HepG2 (cell line): Measurements from ENCODE around the gene HAGH. TPM values are rescaled to one million over a fixed set of nuclear protein-coding genes. Genes with fewer than 3 reads are reported as not detected.

ENCODE experiments used
- FOXK1 ChIP-seq: sonication (generic); formaldehyde crosslinking; IDR thresholded peaks from 2 replicates; pipeline ENCODE4 v1.4.0; 2020; ENCODE audit warnings: low read depth, missing genetic modification reagents, borderline replicate concordance
- HMG20B ChIP-seq: conservative IDR thresholded peaks from 2 replicates; pipeline ENCODE4 v1.6.1; 2016; ENCODE audit warnings: missing genetic modification reagents, missing compliant biosample characterization
- IKZF4 ChIP-seq: sonication (generic); formaldehyde crosslinking; IDR thresholded peaks from 2 replicates; pipeline ENCODE4 v1.5.1; 2020; ENCODE audit warnings: borderline replicate concordance, mild to moderate bottlenecking, low read depth, missing genetic modification reagents; ENCODE audit errors: not compliant biosample characterization
- MAFG ChIP-seq: sonication (generic); formaldehyde crosslinking; IDR thresholded peaks from 2 replicates; pipeline ENCODE4 v1.5.1; 2020; ENCODE audit warnings: mild to moderate bottlenecking, missing genetic modification reagents
- NFRKB ChIP-seq: fragments of 450-650 bp; IDR thresholded peaks from 2 replicates; pipeline ENCODE4 v1.6.1; 2017
- RARG ChIP-seq: sonication (generic); formaldehyde crosslinking; IDR thresholded peaks from 2 replicates; pipeline ENCODE4 v1.4.0; 2020; ENCODE audit warnings: low read depth, mild to moderate bottlenecking, missing genetic modification reagents
- RNF2 ChIP-seq: fragments of 450-650 bp; conservative IDR thresholded peaks from 2 replicates; pipeline ENCODE4 v1.6.1; 2016; ENCODE audit warnings: low read depth
- SIN3B ChIP-seq: fragments of 150-350 bp; IDR thresholded peaks from 2 replicates; pipeline ENCODE4 v1.6.1; 2014; ENCODE audit warnings: low read length
- SNAPC2 ChIP-seq: sonication (generic); formaldehyde crosslinking; IDR thresholded peaks from 2 replicates; pipeline ENCODE4 v1.8.1; 2022; ENCODE audit warnings: mild to moderate bottlenecking, missing genetic modification reagents
- TEAD2 ChIP-seq: sonication (generic); formaldehyde crosslinking; IDR thresholded peaks from 2 replicates; pipeline ENCODE4 v1.9.0; 2021; ENCODE audit warnings: missing genetic modification reagents
- TOE1 ChIP-seq: sonication (generic); formaldehyde crosslinking; IDR thresholded peaks from 2 replicates; pipeline ENCODE4 v1.4.0; 2020; ENCODE audit warnings: mild to moderate bottlenecking, missing genetic modification reagents
- ZNF230 ChIP-seq: sonication (generic); formaldehyde crosslinking; IDR thresholded peaks from 2 replicates; pipeline ENCODE4 v1.4.0; 2020; ENCODE audit warnings: mild to moderate bottlenecking, missing genetic modification reagents
- ZNF274 ChIP-seq: sonication (generic); formaldehyde crosslinking; IDR thresholded peaks from 2 replicates; pipeline ENCODE4 v1.5.1; 2020; ENCODE audit warnings: mild to moderate bottlenecking, missing genetic modification reagents
- ZNF441 ChIP-seq: sonication (generic); formaldehyde crosslinking; IDR thresholded peaks from 2 replicates; pipeline ENCODE4 v1.7.0; 2021; ENCODE audit warnings: missing genetic modification reagents, borderline replicate concordance
- ZNF737 ChIP-seq: sonication (generic); formaldehyde crosslinking; IDR thresholded peaks from 2 replicates; pipeline ENCODE4 v1.5.0; 2020; ENCODE audit warnings: missing genetic modification reagents, mild to moderate bottlenecking, borderline replicate concordance
- ZNF841 ChIP-seq: sonication (generic); formaldehyde crosslinking; IDR thresholded peaks from 2 replicates; pipeline ENCODE4 v1.8.1; 2023; ENCODE audit warnings: missing genetic modification reagents, borderline replicate concordance
- polyA plus RNA-seq, 8 experiments: library from polyadenylated mRNA; depleted of rRNA in 3 of 8; stranded (reverse) in 7 of 8; unstranded in 1 of 8; fragments of >200 nt; fragmentation: Illumina TruSeq in 4 of 8; extraction: Trizol in 4 of 8; gene quantifications; 2 replicates each; pipeline versions ENCODE4 v1.2.1 to v1.2.3, GENCODE V29; 2011 to 2016; ENCODE audit warnings: low read depth in 4 of 8, missing spikeins in 1 of 8, mixed read lengths in 1 of 8; ENCODE audit not compliant: insufficient read depth in 1 of 8
- total RNA-seq, 5 experiments: library from RNA; depleted of rRNA; stranded (reverse); fragments of >200 nt; fragmentation: Illumina TruSeq; extraction: Trizol; gene quantifications; 2 replicates each; pipeline ENCODE4 v1.2.3, GENCODE V29; 2016; ENCODE audit warnings: low read depth in 1 of 5
- TF ChIP-seq, protein P1 (sequence below): IDR thresholded peaks from 2 replicates; pipeline ENCODE4 v1.6.1; 2016
- TF ChIP-seq, protein P2 (sequence below): sonication (generic); formaldehyde crosslinking; IDR thresholded peaks from 2 replicates; pipeline ENCODE4 v1.5.0; 2020; ENCODE audit warnings: missing genetic modification reagents
- TF ChIP-seq, protein P3 (sequence below): sonication (generic); formaldehyde crosslinking; IDR thresholded peaks from 2 replicates; pipeline ENCODE4 v1.4.0; 2020; ENCODE audit warnings: missing genetic modification reagents, mild to moderate bottlenecking, borderline replicate concordance
- TF ChIP-seq, protein P4 (sequence below): sonication (generic); formaldehyde crosslinking; IDR thresholded peaks from 2 replicates; pipeline ENCODE4 v1.5.1; 2020; ENCODE audit warnings: mild to moderate bottlenecking, missing genetic modification reagents
- TF ChIP-seq, protein P5 (sequence below): sonication (generic); formaldehyde crosslinking; IDR thresholded peaks from 2 replicates; pipeline ENCODE4 v1.9.0; 2021; ENCODE audit warnings: missing genetic modification reagents, borderline replicate concordance
- TF ChIP-seq, protein P6 (sequence below): sonication (generic); formaldehyde crosslinking; IDR thresholded peaks from 2 replicates; pipeline ENCODE4 v1.4.0; 2020; ENCODE audit warnings: missing genetic modification reagents

HAGH gene
- total and polyA plus RNA-seq, 2 of the 13 experiments (the other 11 are each of a cell fraction or from before 2014, with no cell fraction given), result 70.4 to 95.4 TPM

DNA sequence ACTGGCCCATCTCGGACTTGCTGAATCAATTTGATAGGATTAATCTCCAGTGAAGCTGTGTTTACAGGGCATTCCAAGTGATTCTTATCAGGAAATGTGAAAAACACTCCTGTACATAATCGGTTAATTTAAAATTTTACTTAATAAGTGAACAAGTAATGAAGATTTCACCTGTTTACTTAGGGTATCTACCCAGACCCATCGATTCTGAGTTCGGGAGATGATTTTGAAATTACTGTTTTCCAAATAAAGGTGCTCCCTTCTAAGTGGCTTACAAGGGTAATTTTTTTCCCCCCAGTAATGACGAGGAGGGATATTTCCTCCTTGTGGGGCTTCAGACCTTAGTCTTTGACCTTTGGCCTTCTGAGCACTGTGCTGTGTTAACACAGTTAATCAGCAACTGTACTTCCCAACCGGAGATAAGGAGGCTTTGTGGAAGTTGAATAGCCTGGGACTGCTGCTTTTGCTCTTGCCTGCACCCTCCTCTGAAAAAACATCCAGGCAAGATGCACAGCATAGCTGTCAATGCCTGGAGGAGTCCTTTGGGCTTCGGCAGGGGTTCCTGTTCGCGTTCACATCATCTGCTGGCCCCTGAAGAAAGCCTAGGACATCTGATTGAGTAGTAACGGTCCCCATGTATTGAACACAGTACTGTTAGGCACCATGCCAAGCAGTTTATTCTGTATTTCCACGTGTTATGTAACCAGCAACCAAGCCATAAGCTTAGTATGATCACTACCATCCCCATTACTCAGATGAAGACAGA is 2.2 kb upstream of the HAGH start (continued):
- TF ChIP-seq ZNF841 (CRISPR knock-in tag) (no peak), ZNF737 (CRISPR knock-in tag) (no peak), IKZF4 (CRISPR knock-in tag) (peak; percentile 41), NFRKB (no peak), RNF2 (no peak), TOE1 (no peak), TEAD2 (CRISPR knock-in tag) (no peak), SIN3B (no peak), SNAPC2 (CRISPR knock-in tag) (peak; percentile 85; the same call in 1 of the 2 replicates), HMG20B (CRISPR knock-in tag) (0 out of 2 replicates have a peak, but pooled peaks have one; percentile 9), FOXK1 (CRISPR knock-in tag) (0 out of 2 replicates have a peak, but pooled peaks have one; percentile 11), MAFG (CRISPR knock-in tag) (no peak), ZNF274 (no peak), ZNF230 (CRISPR knock-in tag) (peak; percentile 74; the same call in 1 of the 2 replicates), RARG (no peak), ZNF441 (CRISPR knock-in tag) (no peak)
- TF ChIP-seq, protein P1, sequence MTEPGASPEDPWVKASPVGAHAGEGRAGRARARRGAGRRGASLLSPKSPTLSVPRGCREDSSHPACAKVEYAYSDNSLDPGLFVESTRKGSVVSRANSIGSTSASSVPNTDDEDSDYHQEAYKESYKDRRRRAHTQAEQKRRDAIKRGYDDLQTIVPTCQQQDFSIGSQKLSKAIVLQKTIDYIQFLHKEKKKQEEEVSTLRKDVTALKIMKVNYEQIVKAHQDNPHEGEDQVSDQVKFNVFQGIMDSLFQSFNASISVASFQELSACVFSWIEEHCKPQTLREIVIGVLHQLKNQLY (CRISPR knock-in tag), result no peak
- TF ChIP-seq, protein P2, sequence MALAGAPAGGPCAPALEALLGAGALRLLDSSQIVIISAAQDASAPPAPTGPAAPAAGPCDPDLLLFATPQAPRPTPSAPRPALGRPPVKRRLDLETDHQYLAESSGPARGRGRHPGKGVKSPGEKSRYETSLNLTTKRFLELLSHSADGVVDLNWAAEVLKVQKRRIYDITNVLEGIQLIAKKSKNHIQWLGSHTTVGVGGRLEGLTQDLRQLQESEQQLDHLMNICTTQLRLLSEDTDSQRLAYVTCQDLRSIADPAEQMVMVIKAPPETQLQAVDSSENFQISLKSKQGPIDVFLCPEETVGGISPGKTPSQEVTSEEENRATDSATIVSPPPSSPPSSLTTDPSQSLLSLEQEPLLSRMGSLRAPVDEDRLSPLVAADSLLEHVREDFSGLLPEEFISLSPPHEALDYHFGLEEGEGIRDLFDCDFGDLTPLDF (CRISPR knock-in tag), result no peak
- TF ChIP-seq, protein P3, sequence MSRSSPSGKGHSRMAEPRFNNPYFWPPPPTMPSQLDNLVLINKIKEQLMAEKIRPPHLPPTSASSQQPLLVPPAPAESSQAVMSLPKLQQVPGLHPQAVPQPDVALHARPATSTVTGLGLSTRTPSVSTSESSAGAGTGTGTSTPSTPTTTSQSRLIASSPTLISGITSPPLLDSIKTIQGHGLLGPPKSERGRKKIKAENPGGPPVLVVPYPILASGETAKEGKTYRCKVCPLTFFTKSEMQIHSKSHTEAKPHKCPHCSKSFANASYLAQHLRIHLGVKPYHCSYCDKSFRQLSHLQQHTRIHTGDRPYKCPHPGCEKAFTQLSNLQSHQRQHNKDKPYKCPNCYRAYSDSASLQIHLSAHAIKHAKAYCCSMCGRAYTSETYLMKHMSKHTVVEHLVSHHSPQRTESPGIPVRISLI (CRISPR knock-in tag), result peak; percentile 88
- TF ChIP-seq, protein P4, sequence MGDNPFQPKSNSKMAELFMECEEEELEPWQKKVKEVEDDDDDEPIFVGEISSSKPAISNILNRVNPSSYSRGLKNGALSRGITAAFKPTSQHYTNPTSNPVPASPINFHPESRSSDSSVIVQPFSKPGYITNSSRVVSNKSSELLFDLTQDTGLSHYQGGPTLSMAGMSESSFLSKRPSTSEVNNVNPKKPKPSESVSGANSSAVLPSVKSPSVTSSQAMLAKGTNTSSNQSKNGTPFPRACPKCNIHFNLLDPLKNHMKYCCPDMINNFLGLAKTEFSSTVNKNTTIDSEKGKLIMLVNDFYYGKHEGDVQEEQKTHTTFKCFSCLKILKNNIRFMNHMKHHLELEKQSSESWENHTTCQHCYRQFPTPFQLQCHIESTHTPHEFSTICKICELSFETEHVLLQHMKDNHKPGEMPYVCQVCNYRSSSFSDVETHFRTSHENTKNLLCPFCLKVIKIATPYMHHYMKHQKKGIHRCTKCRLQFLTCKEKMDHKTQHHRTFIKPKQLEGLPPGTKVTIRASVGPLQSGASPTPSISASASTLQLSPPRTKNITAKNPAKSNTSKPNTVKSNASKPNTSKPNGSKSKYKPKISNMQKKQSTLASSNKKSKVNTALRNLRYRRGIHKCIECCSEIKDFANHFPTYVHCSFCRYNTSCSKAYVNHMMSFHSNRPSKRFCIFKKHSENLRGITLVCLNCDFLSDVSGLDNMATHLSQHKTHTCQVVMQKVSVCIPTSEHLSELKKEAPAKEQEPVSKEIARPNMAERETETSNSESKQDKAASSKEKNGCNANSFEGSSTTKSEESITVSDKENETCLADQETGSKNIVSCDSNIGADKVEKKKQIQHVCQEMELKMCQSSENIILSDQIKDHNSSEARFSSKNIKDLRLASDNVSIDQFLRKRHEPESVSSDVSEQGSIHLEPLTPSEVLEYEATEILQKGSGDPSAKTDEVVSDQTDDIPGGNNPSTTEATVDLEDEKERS, result 0 out of 2 replicates have a peak, but pooled peaks have one; percentile 39
- TF ChIP-seq, protein P5, sequence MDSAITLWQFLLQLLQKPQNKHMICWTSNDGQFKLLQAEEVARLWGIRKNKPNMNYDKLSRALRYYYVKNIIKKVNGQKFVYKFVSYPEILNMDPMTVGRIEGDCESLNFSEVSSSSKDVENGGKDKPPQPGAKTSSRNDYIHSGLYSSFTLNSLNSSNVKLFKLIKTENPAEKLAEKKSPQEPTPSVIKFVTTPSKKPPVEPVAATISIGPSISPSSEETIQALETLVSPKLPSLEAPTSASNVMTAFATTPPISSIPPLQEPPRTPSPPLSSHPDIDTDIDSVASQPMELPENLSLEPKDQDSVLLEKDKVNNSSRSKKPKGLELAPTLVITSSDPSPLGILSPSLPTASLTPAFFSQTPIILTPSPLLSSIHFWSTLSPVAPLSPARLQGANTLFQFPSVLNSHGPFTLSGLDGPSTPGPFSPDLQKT, result no peak
- TF ChIP-seq, protein P6, sequence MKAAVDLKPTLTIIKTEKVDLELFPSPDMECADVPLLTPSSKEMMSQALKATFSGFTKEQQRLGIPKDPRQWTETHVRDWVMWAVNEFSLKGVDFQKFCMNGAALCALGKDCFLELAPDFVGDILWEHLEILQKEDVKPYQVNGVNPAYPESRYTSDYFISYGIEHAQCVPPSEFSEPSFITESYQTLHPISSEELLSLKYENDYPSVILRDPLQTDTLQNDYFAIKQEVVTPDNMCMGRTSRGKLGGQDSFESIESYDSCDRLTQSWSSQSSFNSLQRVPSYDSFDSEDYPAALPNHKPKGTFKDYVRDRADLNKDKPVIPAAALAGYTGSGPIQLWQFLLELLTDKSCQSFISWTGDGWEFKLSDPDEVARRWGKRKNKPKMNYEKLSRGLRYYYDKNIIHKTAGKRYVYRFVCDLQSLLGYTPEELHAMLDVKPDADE (CRISPR knock-in tag), result no peak
